ENCODE data around the gene ZNF780A. TPM values are rescaled to one million over a fixed set of nuclear protein-coding genes. Genes with fewer than 3 reads are reported as not detected.

Gene ZNF780A
- total and polyA plus RNA-seq, 2 of the 13 experiments (the other 11 are each of a cell fraction or from before 2014, with no cell fraction given) = 13.5 to 22.7 TPM

GRCh38 chr19:40119380-40119779, 28.6 kb upstream of the ZNF780A start (continued):
- 0 out of 2 replicates have a peak, but pooled peaks have one; percentile 38 for TF ChIP-seq HNF4G (IDR thresholded peaks at IDR 0.05; ENCODE audit: borderline replicate concordance, low read depth, low read length)
- TF ChIP-seq HNF4G (CRISPR knock-in tag; IDR thresholded peaks at IDR 0.05; ENCODE audit: borderline replicate concordance, low read depth) = no peak
- TF ChIP-seq ZSCAN22 (CRISPR knock-in tag; IDR thresholded peaks at IDR 0.05) = no peak
- peak; percentile 33; the same call in 1 of the 2 replicates for TF ChIP-seq SAP130 (CRISPR knock-in tag; IDR thresholded peaks at IDR 0.05; ENCODE audit: low read depth)
- no peak for TF ChIP-seq ZNF431 (CRISPR knock-in tag; IDR thresholded peaks at IDR 0.05; ENCODE audit: borderline replicate concordance, low read depth)
- no peak for TF ChIP-seq DZIP1 (CRISPR knock-in tag; IDR thresholded peaks at IDR 0.05)
- TF ChIP-seq ZNF362 (CRISPR knock-in tag; IDR thresholded peaks at IDR 0.05; ENCODE audit: borderline replicate concordance) = peak; percentile 80; the same call in 1 of the 2 replicates
- 0 out of 2 replicates have a peak, but pooled peaks have one; percentile 3 for TF ChIP-seq ATF7 (IDR thresholded peaks at IDR 0.05)
- no peak for TF ChIP-seq ATF7 (CRISPR knock-in tag; IDR thresholded peaks at IDR 0.05)
- no peak for TF ChIP-seq ZNF230 (CRISPR knock-in tag; IDR thresholded peaks at IDR 0.05)
- peak; percentile 41; the same call in 1 of the 2 replicates for TF ChIP-seq NCOR1 (IDR thresholded peaks at IDR 0.05; ENCODE audit: borderline replicate concordance, low read length)
- no peak for TF ChIP-seq FIP1L1 (IDR thresholded peaks at IDR 0.05; ENCODE audit: borderline replicate concordance, insufficient read depth, low read depth, low read length)
- no peak for TF ChIP-seq PTBP1 (IDR thresholded peaks at IDR 0.05; ENCODE audit: low read depth, low read length, poor library complexity, severe bottlenecking)
- TF ChIP-seq FOXJ3 (CRISPR knock-in tag; IDR thresholded peaks at IDR 0.05; ENCODE audit: borderline replicate concordance) = peak; percentile 81; the same call in 1 of the 2 replicates
- TF ChIP-seq EP300 (IDR thresholded peaks at IDR 0.05; ENCODE audit: low read depth in 2 of 2, low read length in 2 of 2) = peak in 1 of 2 experiments; percentile 77; a peak in 2 of 4 replicates
- peak; percentile 44; the same call in 1 of the 2 replicates for TF ChIP-seq EP300 (CRISPR knock-in tag; IDR thresholded peaks at IDR 0.05; ENCODE audit: borderline replicate concordance)
- TF ChIP-seq ZNF260 (CRISPR knock-in tag; IDR thresholded peaks at IDR 0.05; ENCODE audit: borderline replicate concordance, low read depth) = no peak
- TF ChIP-seq SOX6 (IDR thresholded peaks at IDR 0.05) = no peak
- peak; percentile 49 for TF ChIP-seq SOX6 (CRISPR knock-in tag; IDR thresholded peaks at IDR 0.05)
- TF ChIP-seq ISL2 (CRISPR knock-in tag; IDR thresholded peaks at IDR 0.05) = peak; percentile 43; the same call in 1 of the 2 replicates
- TF ChIP-seq ZNF460 (CRISPR knock-in tag; IDR thresholded peaks at IDR 0.05; ENCODE audit: borderline replicate concordance) = peak; percentile 66; the same call in 1 of the 2 replicates
- TF ChIP-seq HNF4A (CRISPR knock-in tag; IDR thresholded peaks at IDR 0.05) = peak; percentile 60
- TF ChIP-seq ZGPAT (CRISPR knock-in tag; IDR thresholded peaks at IDR 0.05) = peak; percentile 35; the same call in 1 of the 2 replicates
- peak; percentile 54; the same call in 1 of the 2 replicates for TF ChIP-seq SALL1 (CRISPR knock-in tag; IDR thresholded peaks at IDR 0.05)
- TF ChIP-seq GATAD2A (CRISPR knock-in tag; IDR thresholded peaks at IDR 0.05) = peak; percentile 69; the same call in 1 of the 2 replicates
- TF ChIP-seq ZZZ3 (CRISPR knock-in tag; IDR thresholded peaks at IDR 0.05; ENCODE audit: borderline replicate concordance) = no peak
- no peak for TF ChIP-seq RNF2 (conservative IDR thresholded peaks at IDR 0.05; ENCODE audit: low read depth)
